NCI-H2196 treated with DMSO at 0.1 percent for 48 hours (cell line): ENCODE measurements around the gene TRIL.

Source experiments
- DNase-seq: peaks from one replicate; lab custom pipeline; 2025; ENCODE audit not compliant: unreplicated experiment; lab: John Stamatoyannopoulos, UW

Gene TRIL

GRCh38 chr7:28983396-28984190, 25.5 kb upstream of the TRIL start:
- no peak for DNase-seq

- DNase-seq: no peak
These were observed 23.0 kb upstream of the TRIL start for GRCh38 chr7:28981161-28981465.

- no peak for DNase-seq
These were observed 22.5 kb upstream of the TRIL start for GRCh38 chr7:28980451-28981160.

- no peak for DNase-seq
These were observed 21.6 kb upstream of the TRIL start for GRCh38 chr7:28979776-28980175.

- no peak for DNase-seq
These were observed 19.8 kb upstream of the TRIL start for GRCh38 chr7:28977881-28978280.

- no peak for DNase-seq
These were observed 17.9 kb upstream of the TRIL start for GRCh38 chr7:28976022-28976421.

- no peak for DNase-seq
These were observed 15.5 kb upstream of the TRIL start for GRCh38 chr7:28973591-28973990.

- DNase-seq: no peak
These were observed 5.9 kb upstream of the TRIL start for GRCh38 chr7:28964056-28964455.

- DNase-seq: no peak
These were observed 3.8 kb upstream of the TRIL start for GRCh38 chr7:28961972-28962371.

- no peak for DNase-seq
These were observed 2.1 kb upstream of the TRIL start for GRCh38 chr7:28960071-28960840.

- no peak for DNase-seq
These were observed 834 bp upstream of the TRIL start for GRCh38 chr7:28958980-28959347.

- DNase-seq: no peak
These were observed 337 bp downstream of the TRIL start for GRCh38 chr7:28957751-28958234.

- no peak for DNase-seq
These were observed 923 bp downstream of the TRIL start for GRCh38 chr7:28957064-28957750.

GRCh38 chr7:28956608-28957063, 1.5 kb downstream of the TRIL start:
- DNase-seq: no peak

- no peak for DNase-seq
These were observed 2.2 kb downstream of the TRIL start for GRCh38 chr7:28955718-28956607.

- no peak for DNase-seq
These were observed 2.8 kb downstream of the TRIL start for GRCh38 chr7:28955356-28955717.

- DNase-seq: no peak
These were observed 3.2 kb downstream of the TRIL start for GRCh38 chr7:28954946-28955345.

- DNase-seq: no peak
These were observed 3.7 kb downstream of the TRIL start for GRCh38 chr7:28954471-28954870.

GRCh38 chr7:28953633-28954032, 4.5 kb downstream of the TRIL start:
- DNase-seq: no peak

GRCh38 chr7:28942168-28942567, 16.0 kb downstream of the TRIL start:
- no peak for DNase-seq
